Trophoblast cell (in vitro differentiated cells and primary cell): Measurements from ENCODE around the gene AXIN2.

Experiments used
- DNase-seq, 2 donors: peaks; one replicate each; pipeline ENCODE4 v3.0.0-alpha.2; 2016
- H2AFZ ChIP-seq: 2 replicates; pipeline ENCODE4 v1.6.1; 2013; ENCODE audit warnings: low read length, moderate library complexity, mild to moderate bottlenecking; ENCODE audit not compliant: insufficient read depth, poor library complexity
- H2AK5ac ChIP-seq: 2 replicates; pipeline ENCODE4 v1.6.1; 2013; ENCODE audit warnings: mild to moderate bottlenecking, low read length
- H2BK120ac ChIP-seq: 2 replicates; pipeline ENCODE4 v1.6.1; 2013; ENCODE audit warnings: low read length, mild to moderate bottlenecking, moderate library complexity; ENCODE audit not compliant: insufficient read depth, poor library complexity
- H2BK12ac ChIP-seq: 2 replicates; pipeline ENCODE4 v1.6.1; 2013; ENCODE audit warnings: mild to moderate bottlenecking, low read length, moderate library complexity
- H2BK5ac ChIP-seq: 2 replicates; pipeline ENCODE4 v1.6.1; 2013; ENCODE audit warnings: low read length, low read depth, moderate library complexity, mild to moderate bottlenecking; ENCODE audit not compliant: poor library complexity
- H3K14ac ChIP-seq: 2 replicates; pipeline ENCODE4 v1.6.1; 2013; ENCODE audit warnings: mild to moderate bottlenecking, low read length
- H3K18ac ChIP-seq: 2 replicates; pipeline ENCODE4 v1.6.1; 2013; ENCODE audit warnings: mild to moderate bottlenecking, low read length
- H3K23ac ChIP-seq: 2 replicates; pipeline ENCODE4 v1.6.1; 2013; ENCODE audit warnings: low read length
- H3K27ac ChIP-seq: 2 replicates; pipeline ENCODE4 v1.5.1; 2013; ENCODE audit warnings: low read depth, mild to moderate bottlenecking, inconsistent platforms, low read length, moderate library complexity
- H3K27me3 ChIP-seq: 2 replicates; pipeline ENCODE4 v1.6.1; 2013; ENCODE audit warnings: inconsistent platforms, mild to moderate bottlenecking, low read length, moderate library complexity; ENCODE audit not compliant: insufficient read depth
- H3K36me3 ChIP-seq, 2 experiments: 1 replicate in 1 of 2; 2 replicates in 1 of 2; pipeline ENCODE4 v1.6.1; 2013; ENCODE audit warnings: low read length in 2 of 2, mild to moderate bottlenecking in 2 of 2, moderate library complexity in 1 of 2; ENCODE audit not compliant: insufficient read depth in 2 of 2, control insufficient read depth in 1 of 2
- H3K4ac ChIP-seq: 2 replicates; pipeline ENCODE4 v1.6.1; 2013; ENCODE audit warnings: low read depth, mild to moderate bottlenecking, low read length, moderate library complexity
- H3K4me1 ChIP-seq, 2 experiments: 1 replicate in 1 of 2; 2 replicates in 1 of 2; pipeline ENCODE4 v1.6.1; 2013; ENCODE audit warnings: low read length in 2 of 2, mild to moderate bottlenecking in 2 of 2, moderate library complexity in 1 of 2; ENCODE audit not compliant: insufficient read depth in 2 of 2, control insufficient read depth in 1 of 2
- H3K4me2 ChIP-seq: 2 replicates; pipeline ENCODE4 v1.6.1; 2013; ENCODE audit warnings: inconsistent platforms, mild to moderate bottlenecking, low read length, moderate library complexity
- H3K4me3 ChIP-seq: 2 replicates; pipeline ENCODE4 v1.5.1; 2013; ENCODE audit warnings: mild to moderate bottlenecking, low read depth, low read length, inconsistent platforms
- H3K79me1 ChIP-seq: one replicate; pipeline ENCODE4 v1.6.1; 2013; ENCODE audit warnings: low read length
- H3K79me2 ChIP-seq: 2 replicates; pipeline ENCODE4 v1.6.1; 2013; ENCODE audit warnings: low read length, mild to moderate bottlenecking; ENCODE audit not compliant: control insufficient read depth, insufficient read depth, poor library complexity
- H3K9ac ChIP-seq: 2 replicates; pipeline ENCODE4 v1.6.1; 2013; ENCODE audit warnings: mild to moderate bottlenecking, low read length
- H3K9me3 ChIP-seq: 2 replicates; pipeline ENCODE4 v1.6.1; 2013; ENCODE audit warnings: low read depth, mild to moderate bottlenecking, control low read depth, inconsistent platforms, low read length; ENCODE audit not compliant: insufficient read depth
- H4K12ac ChIP-seq: 2 replicates; pipeline ENCODE4 v1.6.1; 2013; ENCODE audit warnings: low read depth, mild to moderate bottlenecking, low read length, moderate library complexity
- H4K8ac ChIP-seq: 2 replicates; pipeline ENCODE4 v1.6.1; 2013; ENCODE audit warnings: low read depth, mild to moderate bottlenecking, low read length, moderate library complexity
- H4K91ac ChIP-seq: one replicate; pipeline ENCODE4 v1.6.1; 2013; ENCODE audit warnings: low read depth, mild to moderate bottlenecking, low read length, moderate library complexity
- WGBS: extraction: QIAGEN DNeasy Blood & Tissue Kit; methylation state at CpG from one replicate; pipeline ENCODE4 v1.1.7; 2013; ENCODE audit warnings: missing lambda C conversion rate; ENCODE audit not compliant: insufficient read length, insufficient coverage; ENCODE audit errors: extremely low coverage; 5-methylcytosine and 5-hydroxymethylcytosine counted together

AXIN2 gene

DNA sequence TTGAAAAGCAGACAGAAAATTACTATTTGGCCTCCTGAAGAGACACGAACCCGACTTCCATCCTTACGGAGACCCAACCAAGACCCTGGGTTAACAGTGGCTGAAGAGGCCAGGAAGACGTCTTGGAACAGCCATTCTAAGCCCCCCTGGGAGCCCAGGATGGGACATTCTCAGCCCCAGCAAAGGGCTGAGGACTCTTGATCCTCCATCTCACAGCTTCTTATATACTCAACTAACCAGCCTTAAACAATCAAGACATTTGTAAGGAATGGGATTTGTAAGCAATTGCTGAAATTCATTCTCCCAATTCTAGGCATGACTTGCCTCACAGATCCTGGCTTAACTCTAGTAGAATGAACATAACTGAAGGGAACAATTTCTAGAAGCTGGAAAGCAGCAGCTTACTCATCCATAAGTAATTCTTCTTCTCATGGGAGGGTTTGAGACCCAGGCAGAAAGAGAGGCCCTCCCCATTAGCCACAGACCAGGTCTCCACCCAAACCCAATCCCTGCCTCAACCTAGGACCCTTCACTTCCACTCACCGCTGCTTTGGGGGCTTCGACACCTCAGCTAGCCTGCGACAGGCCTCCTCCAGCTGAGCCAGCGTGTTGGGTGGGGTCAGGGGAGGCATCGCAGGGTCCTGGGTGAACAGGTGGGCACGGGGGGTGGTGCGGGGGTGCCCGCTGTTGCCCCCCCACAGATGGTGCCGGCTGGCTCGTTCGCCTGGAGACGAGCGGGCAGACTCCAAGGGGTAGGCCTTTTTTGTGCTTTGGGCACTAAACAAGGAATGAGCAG is 25.5 kb downstream of the AXIN2 start:
- H2AK5ac ChIP-seq, result no peak overlapping the region
- H3K36me3 ChIP-seq, result peaks cover 42 to 57% of the 10 kb centered on the region in 2 experiments
- no peak overlapping the region for H3K9ac ChIP-seq
- H3K9me3 ChIP-seq, result peaks cover 4% of the 10 kb centered on the region
- peaks cover 5% of the 10 kb centered on the region for H3K79me2 ChIP-seq
- no peak overlapping the region for H2BK5ac ChIP-seq
- no peak overlapping the region for H2BK12ac ChIP-seq
- H3K4me2 ChIP-seq, result no peak overlapping the region
- no peak overlapping the region for H2BK120ac ChIP-seq
- H4K12ac ChIP-seq, result no peak overlapping the region
- no peak overlapping the region for H3K27ac ChIP-seq
- no peak overlapping the region for H3K14ac ChIP-seq
- peak in 1 of 2 donors; percentile 33 for DNase-seq
- H4K91ac ChIP-seq, result no peak overlapping the region
- no peak overlapping the region for H2AFZ ChIP-seq
- H3K23ac ChIP-seq, result no peak overlapping the region
- peak overlapping the region; percentile 9 for H3K4me3 ChIP-seq
- H4K8ac ChIP-seq, result no peak overlapping the region
- WGBS, result no CpG with 5 or more reads among the region's 17 CpGs
- H3K27me3 ChIP-seq, result no peaks in the 10 kb centered on the region
- peaks cover 21% of the 10 kb centered on the region for H3K79me1 ChIP-seq
- no peak overlapping the region for H3K4ac ChIP-seq
- peaks cover 18 to 22% of the 10 kb centered on the region in 2 experiments for H3K4me1 ChIP-seq
- H3K18ac ChIP-seq, result no peak overlapping the region

DNA sequence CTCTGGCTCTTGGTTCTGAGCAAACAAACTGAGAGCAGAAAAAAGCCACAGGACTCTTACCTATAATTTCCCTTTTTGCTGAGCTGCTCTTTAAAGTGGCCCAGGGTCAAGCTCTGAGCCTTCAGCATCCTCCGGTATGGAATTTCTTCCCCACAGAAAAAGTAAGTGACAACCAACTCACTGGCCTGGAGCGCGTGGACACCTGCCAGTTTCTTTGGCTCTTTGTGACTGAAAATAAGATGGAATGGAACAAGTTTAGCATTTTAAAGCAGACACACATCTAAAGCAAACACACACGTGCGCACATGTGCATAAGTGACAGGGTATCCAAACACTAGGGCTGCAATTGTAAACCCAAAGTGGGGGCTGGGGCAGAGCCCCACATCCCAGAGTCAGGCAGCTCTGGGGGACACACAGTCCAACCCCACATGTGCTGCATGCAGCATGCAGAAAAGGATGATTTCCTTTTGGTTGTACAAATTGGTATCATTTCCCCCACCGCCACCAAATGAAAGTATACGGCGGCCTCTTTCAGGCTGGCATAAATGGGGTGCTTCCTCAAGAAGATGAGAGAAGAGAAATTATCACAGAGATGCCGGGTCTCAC is 27.5 kb downstream of the AXIN2 start:
- H4K8ac ChIP-seq, result no peak overlapping the region
- DNase-seq, result no peak
- no peaks in the 10 kb centered on the region for H3K27me3 ChIP-seq
- H3K79me2 ChIP-seq, result peaks cover 7% of the 10 kb centered on the region
- no peak overlapping the region for H4K12ac ChIP-seq
- no peak overlapping the region for H3K9ac ChIP-seq
- H3K4me3 ChIP-seq, result no peak overlapping the region
- H3K36me3 ChIP-seq, result peaks cover 42 to 48% of the 10 kb centered on the region in 2 experiments
- no peak overlapping the region for H2AFZ ChIP-seq
- peaks cover 4% of the 10 kb centered on the region for H3K9me3 ChIP-seq
- H3K4ac ChIP-seq, result no peak overlapping the region
- H3K4me2 ChIP-seq, result no peak overlapping the region
- H3K27ac ChIP-seq, result no peak overlapping the region
- H2BK12ac ChIP-seq, result no peak overlapping the region
- no peak overlapping the region for H3K18ac ChIP-seq
- no peak overlapping the region for H3K23ac ChIP-seq
- H2AK5ac ChIP-seq, result no peak overlapping the region
- no CpG with 5 or more reads among the region's 9 CpGs for WGBS
- peaks cover 37% of the 10 kb centered on the region for H3K79me1 ChIP-seq
- no peak overlapping the region for H2BK120ac ChIP-seq
- H3K14ac ChIP-seq, result no peak overlapping the region
- H3K4me1 ChIP-seq, result peaks cover 32 to 36% of the 10 kb centered on the region in 2 experiments
- H2BK5ac ChIP-seq, result no peak overlapping the region
- no peak overlapping the region for H4K91ac ChIP-seq

DNA sequence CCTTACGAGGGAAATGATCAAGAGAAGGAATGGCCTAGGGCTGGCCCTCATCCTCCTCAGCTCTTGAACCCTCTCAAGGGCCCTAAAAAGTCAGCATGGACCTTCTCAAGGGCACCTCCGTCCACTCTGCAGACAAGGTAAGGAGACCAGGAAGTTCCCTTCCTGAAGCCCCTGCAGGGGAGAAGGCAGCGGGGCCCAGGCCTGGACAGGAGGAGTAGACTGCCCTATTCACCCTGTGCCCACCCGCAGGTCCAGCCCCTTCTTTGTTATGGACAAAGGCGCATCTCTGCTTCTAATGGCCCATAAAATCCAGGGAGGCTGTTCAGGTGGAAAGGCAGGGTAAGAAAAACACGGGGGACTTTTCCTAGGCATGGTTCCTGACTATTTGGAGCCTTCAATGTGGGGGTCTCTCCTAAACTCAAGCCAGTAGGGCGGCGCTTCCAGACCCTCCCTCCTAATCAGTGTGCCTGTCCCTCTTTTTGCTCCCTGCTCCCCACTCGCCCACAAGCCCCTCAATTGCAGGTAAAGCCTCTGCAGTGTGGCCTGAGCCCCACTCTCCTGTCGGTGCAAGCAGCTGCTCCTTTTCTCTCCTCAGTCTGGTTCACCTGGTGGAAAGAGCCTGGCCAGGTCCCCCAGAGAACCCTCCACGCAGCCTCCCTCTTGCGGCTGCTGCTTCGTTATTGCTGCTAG is 28.2 kb downstream of the AXIN2 start:
- Histone ChIP-seq H4K91ac (peak overlapping the region; percentile 94), H3K4me2 (no peak overlapping the region), H3K14ac (peak overlapping the region; percentile 69), H2BK120ac (peak overlapping the region; percentile 91), H3K79me1 (peaks cover 41% of the 10 kb centered on the region), H3K36me3 (peaks cover 41 to 45% of the 10 kb centered on the region in 2 experiments), H3K9ac (no peak overlapping the region), H3K27ac (peak overlapping the region; percentile 96), H3K4me1 (peaks cover 34 to 37% of the 10 kb centered on the region in 2 experiments), H3K23ac (no peak overlapping the region), H3K27me3 (no peaks in the 10 kb centered on the region), H4K12ac (no peak overlapping the region), H3K4ac (no peak overlapping the region), H2AK5ac (peak overlapping the region; percentile 93), H3K18ac (peak overlapping the region; percentile 76), H2BK12ac (peak overlapping the region; percentile 85), H3K79me2 (peaks cover 7% of the 10 kb centered on the region), H2BK5ac (peak overlapping the region; percentile 90), H3K4me3 (no peak overlapping the region), H4K8ac (peak overlapping the region; percentile 74), H2AFZ (no peak overlapping the region), H3K9me3 (peaks cover 4% of the 10 kb centered on the region)
- no peak for DNase-seq
- WGBS, result no CpG with 5 or more reads among the region's 13 CpGs

DNA sequence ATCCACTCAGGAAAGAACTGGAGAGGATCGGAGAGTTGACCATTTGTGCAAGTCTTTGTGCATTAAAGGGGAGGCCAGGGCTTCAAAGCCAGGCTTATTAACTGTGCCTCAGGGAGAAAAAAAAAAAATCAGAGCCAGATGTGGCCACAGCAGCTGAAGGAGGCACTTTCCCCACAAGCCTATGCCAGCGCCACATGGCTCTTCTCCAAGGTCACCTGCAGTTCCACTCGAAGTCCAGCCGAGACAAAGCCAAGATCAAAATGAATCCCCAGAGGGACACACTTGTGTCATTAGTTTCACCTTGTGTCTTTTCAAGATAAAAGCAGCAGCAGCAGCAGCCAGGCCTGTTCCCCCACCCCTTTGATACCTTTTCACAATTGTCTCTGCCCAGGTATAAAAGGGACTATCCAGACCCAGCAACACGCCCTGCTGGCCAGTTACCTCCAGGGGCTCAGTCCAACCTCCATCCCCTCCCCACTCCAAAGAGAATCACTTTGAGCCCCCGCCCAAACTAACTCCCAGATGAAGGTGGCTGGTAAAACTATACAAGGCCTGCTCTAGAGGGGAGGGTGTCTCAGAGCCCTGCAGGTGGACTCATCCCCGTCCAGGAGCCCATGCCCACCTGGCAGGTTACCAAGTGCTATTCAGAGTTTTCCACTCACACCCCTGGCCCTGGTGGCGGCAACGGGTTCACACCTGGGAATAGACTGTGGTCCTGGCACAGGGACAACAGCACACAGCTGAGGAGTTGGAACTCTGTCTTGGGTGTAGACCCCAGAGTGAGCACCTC is 29.2 kb downstream of the AXIN2 start:
- H3K27me3 ChIP-seq, result no peaks in the 10 kb centered on the region
- H2AFZ ChIP-seq, result peak overlapping the region; percentile 21
- H3K79me1 ChIP-seq, result peaks cover 41% of the 10 kb centered on the region
- peak overlapping the region; percentile 61 for H3K9ac ChIP-seq
- peaks cover 7% of the 10 kb centered on the region for H3K79me2 ChIP-seq
- peak overlapping the region; percentile 90 for H2BK5ac ChIP-seq
- H3K4me3 ChIP-seq, result no peak overlapping the region
- H3K18ac ChIP-seq, result peak overlapping the region; percentile 88
- H3K9me3 ChIP-seq, result peaks cover 3% of the 10 kb centered on the region
- H3K14ac ChIP-seq, result peak overlapping the region; percentile 84
- peak overlapping the region; percentile 96 for H3K27ac ChIP-seq
- H3K4me1 ChIP-seq, result peaks cover 34 to 37% of the 10 kb centered on the region in 2 experiments
- peak overlapping the region; percentile 85 for H2BK12ac ChIP-seq
- no CpG with 5 or more reads among the region's 9 CpGs for WGBS
- H3K23ac ChIP-seq, result no peak overlapping the region
- H4K8ac ChIP-seq, result peak overlapping the region; percentile 78
- peak overlapping the region; percentile 27 for H3K4me2 ChIP-seq
- DNase-seq, result no peak
- H3K4ac ChIP-seq, result no peak overlapping the region
- H4K12ac ChIP-seq, result peak overlapping the region; percentile 39
- H3K36me3 ChIP-seq, result peaks cover 34 to 36% of the 10 kb centered on the region in 2 experiments
- H4K91ac ChIP-seq, result peak overlapping the region; percentile 94
- peak overlapping the region; percentile 91 for H2BK120ac ChIP-seq
- H2AK5ac ChIP-seq, result peak overlapping the region; percentile 93
